GM19099 (cell line): Measurements from ENCODE around the gene IL1R2.

Experiments used
- POLR2A ChIP-seq: IDR thresholded peaks from 3 replicates; pipeline ENCODE4 v1.6.1; 2011; ENCODE audit warnings: low read depth; ENCODE audit not compliant: insufficient read length; ENCODE audit errors: extremely low read depth

Gene IL1R2

DNA sequence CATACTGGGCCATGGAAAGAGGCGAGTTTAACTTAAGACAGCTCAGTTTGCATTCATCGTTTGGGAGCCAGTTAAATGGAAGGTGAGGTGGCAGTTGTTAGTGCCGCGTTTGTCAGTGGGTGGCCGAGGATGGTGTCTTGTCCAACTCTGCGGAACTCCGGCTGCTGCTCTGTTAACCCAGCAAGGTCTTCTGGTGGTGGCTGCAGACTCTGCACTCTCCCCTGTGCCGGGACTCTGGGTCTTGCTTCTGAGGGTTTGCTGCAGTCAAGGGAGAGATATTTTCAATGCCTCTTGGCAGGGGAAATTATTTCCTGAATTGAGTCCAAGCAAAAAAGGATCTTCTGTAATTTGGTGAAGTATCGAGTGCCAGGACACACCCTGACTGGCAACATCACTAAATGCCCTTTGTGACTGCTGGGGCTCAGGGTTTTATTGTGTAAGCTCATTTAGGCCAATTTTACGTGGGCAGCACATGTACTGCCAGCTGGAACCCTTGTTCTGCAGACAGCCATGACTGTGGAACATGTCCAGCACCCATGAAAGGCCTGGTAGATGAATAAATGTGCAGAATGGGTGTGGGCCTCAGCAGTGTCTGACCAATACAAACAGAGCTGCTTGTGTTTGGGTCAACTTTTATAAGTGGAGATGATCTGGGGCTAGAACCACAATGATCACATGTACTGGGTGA, 58.1 kb downstream of the IL1R2 start:
- no peak for TF ChIP-seq POLR2A

DNA sequence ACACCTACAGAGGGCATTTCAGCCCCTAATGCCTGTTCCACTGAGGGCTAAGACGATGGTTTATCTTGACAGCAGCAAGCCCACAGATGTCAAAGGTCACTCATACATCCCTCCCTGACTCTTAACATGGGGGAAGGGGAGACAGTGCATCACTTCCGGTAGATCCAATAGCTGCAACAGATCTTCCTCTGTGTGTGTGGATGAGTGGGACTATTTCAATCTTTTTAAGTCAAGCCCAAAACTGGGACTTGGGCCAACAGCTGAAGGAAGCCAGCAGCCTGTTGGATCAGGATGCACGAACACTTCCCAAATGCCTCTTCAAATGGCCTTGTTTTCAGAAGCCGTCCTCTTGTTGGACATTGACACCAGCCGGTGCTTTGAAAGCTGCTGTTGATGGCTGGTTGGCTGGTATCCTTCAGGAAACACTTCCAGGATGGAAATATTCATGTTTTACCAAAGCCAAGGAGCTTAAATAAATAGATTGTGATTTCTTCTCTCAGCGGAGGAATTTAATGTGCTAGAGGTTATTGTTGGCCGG, 59.2 kb downstream of the IL1R2 start:
- no peak for TF ChIP-seq POLR2A

DNA sequence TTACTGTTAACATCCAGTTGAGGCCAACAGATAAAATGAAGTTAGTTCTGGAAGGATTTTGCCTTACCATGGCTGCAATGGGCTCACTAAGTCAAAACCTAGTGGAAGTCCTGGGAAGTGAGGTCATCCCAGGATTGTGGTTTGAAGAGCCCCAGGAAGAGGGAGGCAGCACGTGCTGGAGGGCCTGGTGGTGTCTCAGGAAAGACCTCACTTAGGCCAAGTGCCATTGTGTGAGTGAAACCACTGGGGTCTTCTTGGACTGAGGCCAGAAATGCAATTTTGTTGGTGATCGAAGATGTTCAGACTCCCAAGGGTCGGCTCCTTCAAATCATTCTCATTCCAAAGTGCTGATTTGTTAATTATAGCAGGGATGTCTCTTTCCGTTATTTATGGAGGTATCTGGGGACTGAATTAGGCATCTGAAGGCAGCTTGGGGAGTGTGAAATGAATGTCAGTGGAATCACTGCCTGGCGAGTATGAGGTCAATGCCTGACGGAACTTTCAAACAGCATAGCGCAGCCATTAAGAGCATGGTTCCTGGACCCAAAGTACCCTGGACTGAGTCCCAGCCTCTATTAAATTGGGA, 60.0 kb downstream of the IL1R2 start:
- TF ChIP-seq POLR2A, result no peak

DNA sequence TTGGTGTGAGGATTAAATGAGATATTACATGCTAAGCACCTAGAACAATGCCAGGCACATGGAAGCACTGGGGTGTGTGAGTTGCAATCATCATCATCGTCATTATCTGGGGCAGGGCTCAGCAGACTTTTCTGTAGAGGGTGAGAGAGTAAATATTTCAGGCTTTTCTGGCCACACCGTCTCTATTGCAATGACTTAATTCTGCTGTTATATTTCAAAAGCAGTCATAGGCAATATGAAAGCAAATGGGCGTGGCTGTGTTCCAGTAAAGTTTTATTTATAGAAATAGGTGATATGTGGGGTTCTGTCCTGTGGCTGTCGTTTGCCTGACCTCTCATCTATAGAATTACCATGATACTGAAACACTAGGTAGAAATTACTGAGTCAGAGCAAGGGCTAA, 60.6 kb downstream of the IL1R2 start:
- TF ChIP-seq POLR2A, result no peak

DNA sequence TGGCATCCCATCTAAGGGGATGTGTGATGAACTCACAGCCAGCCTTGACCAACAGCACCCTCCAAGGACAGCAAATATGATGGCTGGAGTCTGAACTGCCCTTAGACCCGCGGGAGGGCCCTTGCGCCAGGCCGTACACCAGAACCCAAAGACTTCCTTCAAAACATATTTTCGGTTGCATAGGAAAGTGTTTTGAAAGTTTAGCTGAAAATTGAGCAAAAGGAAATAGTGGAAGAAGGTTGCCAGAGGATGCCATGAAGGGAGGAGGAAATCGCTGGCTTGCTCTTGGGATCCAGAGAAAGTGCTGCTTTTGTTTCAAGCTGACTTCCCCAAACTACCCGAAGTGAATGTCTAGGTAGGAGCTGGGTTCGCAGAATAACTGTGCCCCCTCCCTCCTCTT, 61.3 kb downstream of the IL1R2 start:
- no peak for TF ChIP-seq POLR2A

DNA sequence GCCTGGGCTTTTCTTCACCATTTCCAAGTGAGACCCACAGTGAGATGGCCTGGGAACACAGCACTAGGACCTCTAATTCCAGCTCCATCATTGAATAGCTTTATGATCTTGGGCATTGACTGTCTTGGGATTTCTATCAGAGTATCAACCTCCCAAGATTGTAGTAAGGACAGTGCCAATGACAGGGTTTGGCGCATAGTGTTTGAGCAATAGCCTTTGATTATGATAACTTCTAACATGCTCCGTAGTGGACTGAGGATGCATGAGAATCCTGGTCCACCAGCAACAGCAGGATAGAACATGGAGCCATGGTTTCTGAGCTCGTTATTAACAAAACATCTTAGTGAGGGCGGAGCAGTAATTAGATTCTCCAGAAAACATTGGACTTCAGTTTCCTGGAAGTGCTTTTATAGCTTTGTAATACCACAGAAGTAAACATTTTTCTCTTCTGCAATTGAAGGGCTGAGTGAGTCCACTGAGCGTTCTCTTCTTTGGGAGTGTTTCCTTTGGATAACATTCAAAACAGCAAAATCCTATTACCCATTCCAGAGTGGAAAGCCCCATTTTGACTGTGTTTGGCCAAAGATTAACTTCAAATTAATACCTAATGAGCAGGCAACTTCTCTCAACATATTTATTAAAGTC, 63.7 kb downstream of the IL1R2 start:
- no peak for TF ChIP-seq POLR2A

DNA sequence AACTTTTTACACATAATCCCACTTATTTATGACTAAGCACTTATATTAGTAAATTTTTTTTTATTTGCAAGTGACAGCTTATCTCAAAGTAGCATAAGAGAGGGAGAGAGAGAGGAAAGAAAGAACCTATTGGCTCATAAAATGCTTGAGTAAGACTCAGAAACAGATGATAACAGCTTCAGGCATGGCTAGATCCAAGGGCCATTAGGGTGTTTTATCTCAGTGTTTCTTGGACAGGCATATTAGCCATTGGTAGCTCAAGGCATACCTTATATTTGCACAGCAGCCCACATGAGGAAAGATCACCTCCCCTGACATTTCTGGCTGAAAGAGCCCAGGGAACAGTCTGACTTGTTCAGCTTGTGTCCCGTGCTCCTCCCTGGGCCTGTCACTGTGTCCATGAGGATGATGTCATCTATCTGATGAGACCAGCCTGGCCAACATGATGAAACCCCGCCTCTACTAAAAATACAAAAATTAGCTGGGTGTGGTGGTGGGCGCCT, 64.4 kb downstream of the IL1R2 start:
- no peak for TF ChIP-seq POLR2A

DNA sequence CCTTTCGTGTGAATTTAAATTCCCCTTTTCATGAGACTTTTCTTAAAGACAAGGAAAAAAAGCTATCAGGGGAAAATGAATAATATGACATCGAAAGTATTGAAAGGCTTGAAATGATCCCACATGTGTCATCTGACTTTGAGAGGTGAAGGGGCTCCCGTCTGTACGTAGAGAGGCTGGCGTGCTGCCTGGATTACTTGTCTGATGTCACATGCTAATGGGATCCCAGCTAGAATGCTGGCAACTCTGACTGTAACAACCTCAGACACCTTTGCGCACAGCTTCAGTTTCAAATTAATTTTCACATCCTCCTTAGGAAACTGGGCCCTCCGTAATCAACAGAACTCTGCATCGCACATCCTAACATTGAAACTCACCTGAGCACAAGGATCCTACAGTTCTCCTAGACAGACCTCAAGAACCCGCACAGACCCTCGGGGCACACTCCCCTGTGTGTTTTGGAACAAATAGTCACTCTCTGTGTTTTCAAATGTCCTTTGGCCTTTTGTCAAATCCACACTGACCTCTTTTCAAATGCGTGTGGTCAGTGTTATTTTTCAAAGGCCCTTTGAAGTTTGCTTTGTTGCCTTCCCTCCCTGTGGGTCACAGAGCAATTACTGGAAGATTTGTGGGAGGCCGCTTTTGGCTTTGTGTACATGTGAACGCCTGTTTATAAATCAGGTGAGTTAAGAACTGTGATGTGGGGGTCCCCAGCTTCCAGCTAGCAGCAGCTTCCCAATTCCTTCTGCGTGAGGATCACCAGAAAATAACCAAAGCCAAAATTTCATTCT, 65.9 kb downstream of the IL1R2 start:
- no peak for TF ChIP-seq POLR2A

DNA sequence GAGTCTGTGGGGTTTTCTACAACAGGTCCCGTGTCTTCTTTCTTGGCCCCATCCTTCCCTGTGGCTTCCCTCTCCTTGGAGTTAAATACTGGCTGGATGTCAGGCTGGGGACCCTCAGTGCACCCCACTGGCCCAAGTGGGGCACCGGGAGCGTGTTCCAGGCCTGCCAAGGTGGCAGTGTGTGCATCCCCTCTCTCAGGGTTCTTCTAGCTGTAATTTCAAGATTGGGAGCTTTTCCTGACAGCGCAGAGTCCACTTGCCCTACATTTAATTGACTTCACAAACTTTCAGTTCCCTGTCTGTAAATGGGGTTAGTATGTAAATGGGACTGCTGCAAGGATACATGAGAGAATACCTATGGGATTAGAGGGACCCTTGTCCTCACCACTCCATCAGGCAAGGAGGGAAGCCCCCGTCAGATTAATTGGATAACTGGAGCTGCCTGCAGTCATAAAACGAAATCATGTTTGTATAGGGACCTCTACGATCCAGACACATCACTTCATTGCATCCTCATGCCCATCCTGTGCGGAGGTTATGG, 66.6 kb downstream of the IL1R2 start:
- TF ChIP-seq POLR2A, result no peak

DNA sequence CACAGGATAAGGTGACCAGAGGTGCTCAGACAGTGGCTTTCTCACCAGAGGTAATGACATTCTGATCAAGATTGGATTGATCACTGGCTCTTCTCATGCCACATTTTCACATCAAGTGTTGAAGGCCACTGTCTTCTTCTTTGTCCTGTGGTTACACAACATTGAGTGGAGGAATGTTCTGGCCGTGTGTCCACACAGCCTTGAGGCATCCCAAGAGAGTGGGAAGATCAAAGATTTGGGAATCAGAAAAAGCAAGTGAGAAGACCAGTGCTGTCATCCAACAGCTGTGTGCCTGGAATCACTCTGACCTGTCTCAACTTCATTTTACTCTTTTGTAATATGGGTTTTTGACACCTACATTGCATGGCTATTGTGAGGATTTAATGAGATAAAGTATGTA, 67.4 kb downstream of the IL1R2 start:
- no peak for TF ChIP-seq POLR2A

DNA sequence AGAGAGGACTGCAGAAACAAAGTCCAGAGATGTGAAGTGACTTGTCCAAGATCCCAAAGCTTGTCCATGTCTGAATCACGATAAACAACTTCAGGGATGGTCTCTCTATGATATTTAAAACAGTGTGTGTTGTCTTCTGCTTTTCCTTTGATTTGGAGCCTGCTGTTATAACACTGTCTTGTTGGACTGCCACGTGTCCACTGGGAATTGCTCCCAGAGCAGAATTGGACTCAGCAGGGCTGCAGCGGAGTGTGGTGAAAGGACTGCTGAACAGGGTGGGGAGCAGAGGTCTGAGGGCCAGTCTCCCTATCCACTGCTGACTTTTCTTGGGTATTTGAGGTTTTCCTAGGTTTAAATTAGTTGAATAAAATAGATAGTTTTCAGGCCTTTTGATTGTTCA, 68.3 kb downstream of the IL1R2 start:
- TF ChIP-seq POLR2A, result no peak

DNA sequence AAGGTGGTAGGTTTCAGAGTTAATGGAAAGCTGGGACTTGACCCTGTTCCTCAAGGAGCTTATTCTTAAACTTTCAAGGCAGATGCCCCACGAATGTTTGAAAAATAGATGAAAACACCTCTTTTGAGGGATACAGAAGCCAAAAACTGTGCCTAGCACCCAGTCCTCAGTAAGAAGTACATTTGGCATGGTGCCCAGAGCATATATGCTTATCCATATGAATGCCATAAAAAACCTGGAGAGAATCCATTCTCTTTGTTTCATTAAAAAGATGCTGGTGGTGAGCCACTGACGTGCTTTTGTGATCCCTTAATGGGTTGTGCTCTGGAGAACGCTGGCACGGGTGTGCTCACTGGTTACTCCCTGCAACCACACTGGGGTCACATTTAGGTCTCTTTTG, 69.0 kb downstream of the IL1R2 start:
- TF ChIP-seq POLR2A, result no peak

DNA sequence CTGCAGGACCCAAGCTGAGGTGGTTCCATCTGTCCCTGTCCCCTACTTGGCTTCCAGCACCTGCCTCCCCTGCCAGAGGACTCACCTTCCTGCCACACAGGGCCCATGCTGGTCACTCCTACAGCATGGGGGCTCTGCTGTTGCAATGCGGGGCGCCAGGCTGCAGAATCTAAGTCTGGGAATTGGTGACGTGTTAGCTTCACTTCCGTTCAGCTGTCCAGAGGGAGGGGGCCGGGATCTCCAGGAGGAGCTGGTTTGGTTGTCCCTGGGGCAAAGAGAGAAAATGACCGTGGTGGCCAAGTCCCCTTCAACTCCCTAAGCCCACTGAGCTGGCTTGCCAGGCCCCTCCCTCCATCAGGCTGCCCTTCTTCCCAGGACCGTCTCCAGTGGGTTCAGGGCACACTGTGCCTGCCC, 69.5 kb downstream of the IL1R2 start:
- TF ChIP-seq POLR2A, result no peak

DNA sequence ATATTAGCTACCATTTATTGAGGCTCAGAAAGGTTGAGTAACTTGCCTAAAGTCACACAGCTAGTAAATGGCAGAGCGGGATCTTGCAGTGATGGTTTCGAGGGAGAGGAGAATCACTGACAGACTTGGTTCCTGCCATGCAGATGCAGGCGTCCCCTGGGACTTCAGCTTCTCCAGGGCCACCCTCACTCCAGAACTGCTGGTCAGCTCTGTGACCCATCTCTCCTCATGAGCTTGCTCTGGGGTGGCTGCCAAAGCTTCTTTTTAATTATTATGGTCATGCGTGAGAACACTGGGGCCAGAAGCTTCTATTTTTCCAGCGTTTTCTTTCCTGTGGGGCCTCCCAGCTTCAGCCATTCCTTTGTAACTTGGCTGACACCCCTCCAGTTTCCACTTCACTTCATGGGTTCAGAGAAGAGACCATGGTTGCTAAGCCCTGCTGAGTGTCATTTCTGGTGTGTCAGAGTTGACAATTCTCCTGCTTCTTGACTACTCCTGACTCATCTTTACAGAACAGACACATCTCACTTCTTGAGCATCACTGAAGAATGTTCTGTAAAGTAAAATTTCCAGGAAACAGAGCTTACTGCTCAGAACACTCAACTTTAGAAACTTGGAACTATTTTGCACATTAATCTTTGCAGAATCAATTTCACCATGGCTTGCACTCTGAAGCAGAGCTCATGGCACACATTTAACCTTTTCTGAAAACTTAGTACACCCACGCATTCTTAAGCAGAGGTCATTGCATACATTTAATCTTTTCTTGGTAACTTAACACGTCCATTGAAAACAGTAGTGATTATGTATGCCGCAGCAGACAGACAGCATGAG, 70.4 kb downstream of the IL1R2 start:
- TF ChIP-seq POLR2A, result no peak
